Jurkat, Clone E6-1 (cell line): Measurements from ENCODE around the gene LAYN.
A peak's percentile ranks its signal among the peaks of the same experiment; 100 is the strongest.

Source experiments
- DNase-seq: peaks from one replicate; pipeline ENCODE4 v3.0.0-alpha.2; 2011; ENCODE audit warnings: low read depth, low spot score
- H3K4me3 ChIP-seq: 2 replicates; pipeline ENCODE4 v1.5.1; 2011; ENCODE audit warnings: mild to moderate bottlenecking, low read length, control low read depth, moderate library complexity

Gene LAYN

GRCh38 chr11:111582881-111583280 lies 42.4 kb downstream of the LAYN start:
- DNase-seq: no peak
- no peak overlapping the region for H3K4me3 ChIP-seq

DNA sequence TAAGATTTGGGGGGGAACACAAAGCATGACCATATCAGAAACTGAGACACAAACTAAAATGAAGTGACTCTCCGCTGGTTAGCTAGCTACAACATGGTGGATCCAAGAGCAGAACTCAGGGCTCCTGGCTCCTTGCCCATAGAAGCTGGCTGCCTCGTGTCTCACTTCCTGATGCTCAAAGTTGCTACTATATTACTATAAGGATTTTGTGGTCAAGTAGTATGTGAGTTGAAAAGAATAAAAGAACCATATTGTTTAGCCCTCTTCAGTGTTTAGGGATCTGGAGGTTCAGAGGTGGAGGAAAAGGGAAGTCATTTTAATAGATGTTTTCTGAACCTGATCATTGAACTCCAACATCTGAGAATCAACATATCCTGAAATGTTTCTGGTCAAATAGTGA lies 44.9 kb downstream of the LAYN start:
- H3K4me3 ChIP-seq: no peak overlapping the region
- DNase-seq: peak; percentile 44

GRCh38 chr11:111586388-111586831 lies 45.9 kb downstream of the LAYN start:
- peak; percentile 69 for DNase-seq

DNA sequence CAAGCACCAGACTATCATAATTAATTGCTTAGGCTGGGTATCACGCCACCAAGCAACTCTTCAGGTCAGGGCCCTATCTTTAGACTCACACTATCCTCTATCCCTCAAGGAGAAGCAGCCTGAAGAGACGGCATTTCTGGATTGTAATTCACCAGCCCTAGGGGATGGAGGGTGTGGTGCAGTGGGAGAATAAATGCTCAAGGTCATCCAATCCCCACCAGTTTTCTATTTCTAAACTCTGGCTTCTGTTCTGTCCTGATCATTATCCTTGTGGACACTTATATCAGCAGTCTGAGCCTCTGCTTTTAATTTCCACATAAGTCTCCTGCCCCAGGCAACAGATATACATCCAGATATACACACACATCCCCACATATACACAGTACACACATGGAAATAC lies 48.6 kb downstream of the LAYN start:
- DNase-seq: no peak
- no peak overlapping the region for H3K4me3 ChIP-seq

More at GRCh38 chr11:111586388-111586831, 45.9 kb downstream of the LAYN start:
- H3K4me3 ChIP-seq: no peak overlapping the region

DNA sequence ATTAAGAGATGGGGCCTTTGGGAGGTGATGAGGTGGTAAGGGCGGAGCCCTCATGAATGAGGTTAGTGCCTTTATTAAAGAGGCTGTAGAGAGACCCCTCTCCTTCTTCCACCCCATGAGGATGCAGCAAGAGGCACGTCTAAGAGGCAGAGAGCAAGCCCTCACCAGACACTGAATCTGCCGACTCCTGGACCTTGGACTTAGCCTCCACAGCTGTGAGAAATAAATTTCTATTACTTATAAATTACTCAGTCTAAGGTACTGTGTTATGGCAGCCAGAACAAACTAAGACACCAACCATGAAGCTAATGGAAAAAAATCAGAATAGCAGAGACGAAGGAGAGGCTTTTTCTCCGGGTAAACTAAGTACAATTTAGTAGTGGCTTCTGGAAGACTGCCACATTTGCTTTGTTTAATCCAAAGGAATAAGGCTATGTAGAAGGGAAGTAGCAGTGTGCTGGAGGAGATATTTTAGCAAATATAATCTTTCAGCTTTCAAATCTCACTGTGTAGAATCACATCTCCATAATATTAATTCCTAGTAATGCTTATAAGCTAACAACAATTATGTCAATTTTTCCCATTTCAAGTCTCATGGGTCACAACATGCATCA lies 49.5 kb downstream of the LAYN start:
- no peak overlapping the region for H3K4me3 ChIP-seq
- DNase-seq: no peak

GRCh38 chr11:111591187-111591960 lies 50.9 kb downstream of the LAYN start:
- no peak overlapping the region for H3K4me3 ChIP-seq
- no peak for DNase-seq

- H3K4me3 ChIP-seq: no peak overlapping the region
- no peak for DNase-seq
These were observed 52.0 kb downstream of the LAYN start for GRCh38 chr11:111592491-111592890.

DNA sequence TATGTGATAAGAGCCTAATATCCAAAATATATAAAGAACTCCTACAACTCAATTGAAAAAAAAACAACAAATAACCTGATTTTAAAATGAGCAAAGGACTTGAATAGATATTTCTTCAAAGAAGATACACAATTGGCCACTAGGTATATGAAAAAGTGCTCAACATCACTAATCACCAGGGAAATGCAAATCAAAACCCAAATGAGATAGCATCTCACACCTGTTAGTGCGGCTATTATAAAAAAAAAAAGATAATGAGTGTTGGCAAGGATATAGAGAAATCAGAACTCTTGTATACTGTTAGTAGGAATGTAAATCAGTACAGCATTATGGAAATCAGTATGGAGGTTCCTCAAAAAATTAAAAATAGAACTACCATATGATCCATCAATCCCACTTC lies 55.8 kb downstream of the LAYN start:
- H3K4me3 ChIP-seq: no peak overlapping the region
- no peak for DNase-seq

GRCh38 chr11:111598148-111598547 lies 57.6 kb downstream of the LAYN start:
- no peak overlapping the region for H3K4me3 ChIP-seq
- DNase-seq: no peak

GRCh38 chr11:111598559-111598958 lies 58.0 kb downstream of the LAYN start:
- DNase-seq: no peak
- no peak overlapping the region for H3K4me3 ChIP-seq

DNA sequence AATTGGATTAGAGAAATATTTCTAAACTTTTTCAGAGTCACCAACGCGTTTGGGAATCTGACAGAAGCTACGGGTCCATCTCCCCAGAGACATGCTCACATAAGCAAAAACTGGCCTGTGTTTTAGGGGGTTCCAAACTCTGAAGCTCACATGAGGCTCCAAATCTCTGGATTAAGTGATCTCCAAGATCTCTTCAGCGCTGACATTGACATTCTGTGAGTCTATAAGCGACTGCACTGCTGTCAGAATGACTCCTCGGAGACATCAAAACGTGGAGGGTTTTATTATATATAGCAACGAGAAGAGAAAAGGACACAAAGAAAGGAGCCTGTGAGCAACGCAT lies 61.1 kb downstream of the LAYN start:
- peak overlapping the region; percentile 53 for H3K4me3 ChIP-seq

GRCh38 chr11:111601979-111602864 lies 61.7 kb downstream of the LAYN start, which contains the start of gene SIK2:
TSS of gene SIK2 (plus strand) at chr11:111602449. CDS start at chr11:111602564, 115 bp downstream.
- H3K4me3 ChIP-seq: peak within 1 kb of the TSS; percentile 73
- peak; percentile 87 for DNase-seq

More for the DNA sequence above, 61.1 kb downstream of the LAYN start:
- DNase-seq: no peak

GRCh38 chr11:111602865-111603610 lies 62.5 kb downstream of the LAYN start:
- peak overlapping the region; percentile 73 for H3K4me3 ChIP-seq
- peak; percentile 63 for DNase-seq

DNA sequence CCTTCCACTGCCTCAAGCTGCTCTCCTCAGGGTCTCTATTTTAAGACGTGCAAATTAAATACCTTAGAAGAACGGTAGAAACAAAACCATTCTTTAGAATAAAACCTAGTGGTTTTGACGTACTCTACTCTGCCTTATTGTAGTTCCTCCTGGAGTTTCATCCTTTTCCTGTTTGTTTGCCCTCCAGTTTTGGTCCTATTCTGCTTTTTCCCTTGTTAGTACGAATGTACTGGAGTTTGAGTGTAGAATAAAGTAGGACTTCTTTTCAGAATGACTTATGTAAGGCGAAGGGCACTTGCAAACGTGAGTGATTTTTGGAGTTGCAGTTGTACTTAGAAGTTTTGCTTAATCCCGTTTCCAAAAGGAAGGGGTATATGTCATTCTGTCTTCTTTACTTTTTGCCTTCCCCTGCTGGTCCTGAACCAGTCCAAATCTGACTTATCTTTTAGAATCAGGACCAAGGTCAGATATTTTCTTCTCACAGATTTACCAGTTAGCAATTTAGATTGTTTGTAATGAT lies 63.2 kb downstream of the LAYN start:
- no peak for DNase-seq
- peak overlapping the region; percentile 73 for H3K4me3 ChIP-seq

DNA sequence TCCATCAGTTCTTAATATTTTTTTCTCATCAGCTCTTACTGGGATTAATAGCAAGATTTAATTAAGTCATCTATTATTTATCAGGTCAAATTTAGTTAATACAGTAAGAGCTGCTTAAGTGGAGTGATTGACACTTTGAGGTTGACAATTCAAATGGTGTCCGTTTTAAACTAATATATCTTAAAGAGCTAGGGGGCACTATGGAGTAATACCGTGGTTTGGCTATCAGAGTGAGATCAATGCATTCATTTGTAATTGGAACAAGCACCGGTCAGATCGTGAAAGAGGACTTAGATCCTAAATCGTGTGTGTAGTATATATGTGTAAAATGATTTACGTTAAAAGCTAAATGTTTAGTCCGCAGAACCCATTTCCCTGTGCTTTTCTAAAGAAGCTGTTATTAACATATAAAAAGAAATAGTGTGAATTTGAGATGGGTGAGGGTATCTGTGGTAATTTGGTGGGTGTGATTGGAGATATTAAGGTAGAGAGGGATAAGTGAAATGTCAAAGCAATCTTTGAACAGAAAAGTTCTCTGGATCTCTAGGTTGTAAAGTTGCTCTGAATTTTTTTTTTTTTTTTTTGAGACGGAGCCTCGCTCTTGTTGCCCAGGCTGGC lies 64.0 kb downstream of the LAYN start:
- DNase-seq: no peak

GRCh38 chr11:111605681-111606080 lies 65.2 kb downstream of the LAYN start:
- no peak for DNase-seq
- H3K4me3 ChIP-seq: no peak overlapping the region

More for the DNA sequence above, 64.0 kb downstream of the LAYN start:
- no peak overlapping the region for H3K4me3 ChIP-seq

- H3K4me3 ChIP-seq: no peak overlapping the region
- no peak for DNase-seq
These were observed 66.5 kb downstream of the LAYN start for GRCh38 chr11:111606986-111607385.

DNA sequence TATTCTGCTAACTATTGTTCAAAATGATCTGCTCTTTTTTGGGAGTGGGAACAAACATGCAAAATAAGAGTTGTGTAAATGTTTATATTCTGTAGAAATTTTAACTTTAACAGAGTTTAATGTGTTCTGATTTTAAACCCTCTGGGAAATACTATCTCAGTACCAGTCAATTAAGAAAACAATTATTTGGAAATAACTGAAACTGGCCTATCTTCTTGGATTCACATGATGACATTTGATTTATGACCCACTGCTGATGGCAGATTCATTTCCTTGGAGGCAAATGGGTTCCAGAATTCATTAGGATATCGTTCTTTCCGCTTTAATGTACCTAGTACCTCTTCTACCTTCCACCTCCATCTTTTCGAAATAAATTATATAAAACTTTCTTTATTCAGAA lies 67.2 kb downstream of the LAYN start:
- no peak overlapping the region for H3K4me3 ChIP-seq
- DNase-seq: no peak
